ENCODE data around the gene NR6A1.

Gene NR6A1

DNA sequence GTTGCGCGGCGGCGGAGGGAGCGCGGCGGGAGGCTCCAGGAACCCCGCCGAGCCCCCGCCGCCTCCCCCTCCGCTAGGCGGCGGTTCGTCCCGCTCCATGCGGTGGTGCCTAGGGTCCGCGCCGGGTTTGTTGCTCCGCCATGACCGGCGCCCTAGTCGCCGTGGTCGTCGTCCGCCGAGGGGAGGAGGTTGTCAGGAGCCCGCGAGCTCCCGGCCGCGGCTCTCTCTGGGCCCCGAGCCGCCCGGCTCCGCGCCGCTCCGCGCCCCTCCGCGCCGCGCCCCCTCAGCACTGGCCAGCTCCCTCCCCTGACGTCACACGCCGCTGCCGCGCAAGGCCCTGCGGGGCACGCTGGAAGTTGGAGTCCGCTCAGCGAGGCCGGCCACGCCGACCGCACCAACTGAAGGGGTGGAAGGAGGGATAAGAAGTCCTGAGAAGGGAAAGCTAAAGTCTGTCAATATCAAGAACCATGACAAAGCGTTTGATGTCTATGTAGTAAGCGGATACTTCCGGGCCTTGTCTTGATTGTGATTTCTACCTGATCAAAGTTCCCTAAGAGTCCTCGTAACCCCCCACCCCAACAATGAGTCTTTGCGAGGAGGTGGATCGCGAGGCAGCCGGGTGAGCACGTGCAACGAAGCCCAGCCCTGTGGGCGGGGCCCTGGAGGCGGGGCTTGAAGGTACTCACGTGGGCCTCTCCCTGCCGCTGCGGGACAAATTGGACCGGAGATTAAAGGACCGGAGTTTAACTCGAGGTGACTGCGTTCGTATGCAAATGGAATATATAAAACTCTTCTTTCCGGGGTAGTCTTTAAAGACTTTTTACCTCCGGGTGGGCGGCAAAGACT is at the start of gene NR6A1:
TSS of gene NR6A1 (minus strand) at position 291 of the 846 bp plus-strand sequence.
- DNase-seq (ENCODE audit: low read depth) = peak; percentile 87

- no peak for DNase-seq (ENCODE audit: low read depth)
Measured at GRCh38 chr9:124818431-124819281, 47.5 kb upstream of the NR6A1 start.

- DNase-seq (ENCODE audit: low read depth) = no peak
Measured at GRCh38 chr9:124815601-124816000, 44.5 kb upstream of the NR6A1 start.

DNA sequence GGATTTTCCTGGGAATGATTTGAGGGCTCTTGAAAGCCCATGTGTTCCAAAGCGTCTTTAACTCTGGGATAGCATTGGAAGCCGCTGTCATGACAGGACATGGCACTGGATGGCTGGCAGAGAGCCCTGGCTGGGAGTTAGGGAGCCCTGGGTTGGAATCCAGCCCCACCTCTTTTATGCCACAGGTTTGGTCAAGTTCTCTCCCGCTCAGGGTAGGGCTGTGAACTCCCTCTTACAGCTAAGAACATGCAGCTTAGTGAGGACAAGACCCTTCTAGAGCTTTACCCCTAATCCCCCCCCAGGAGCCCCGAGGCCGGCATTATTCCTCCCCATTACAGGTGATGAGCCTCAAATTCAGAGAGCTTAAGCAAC is 43.0 kb upstream of the NR6A1 start:
- DNase-seq (ENCODE audit: low read depth) = no peak

- no peak for DNase-seq (ENCODE audit: low read depth)
Measured at GRCh38 chr9:124813501-124814163, 42.5 kb upstream of the NR6A1 start.

DNA sequence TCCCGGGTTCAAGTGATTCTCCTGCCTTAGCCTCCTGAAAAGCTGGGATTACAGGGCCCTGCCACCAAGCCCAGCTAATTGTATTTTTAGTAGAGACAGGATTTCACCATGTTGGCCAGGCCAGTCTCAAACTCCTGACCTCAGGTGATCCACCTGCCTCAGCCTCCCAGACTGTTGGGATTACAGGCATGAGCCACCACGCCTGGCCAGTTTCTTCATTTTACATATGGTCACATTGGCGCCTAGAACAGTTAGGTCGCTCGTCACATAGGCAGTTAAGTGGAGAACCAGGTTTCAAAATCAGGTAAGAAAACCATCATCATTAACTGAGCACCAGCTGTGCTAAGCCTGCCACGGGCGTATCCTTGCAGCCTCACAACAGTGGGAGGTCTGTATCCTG is 41.9 kb upstream of the NR6A1 start:
- no peak for DNase-seq (ENCODE audit: low read depth)

GRCh38 chr9:124812441-124812876 is 41.3 kb upstream of the NR6A1 start:
- no peak for DNase-seq (ENCODE audit: low read depth)

GRCh38 chr9:124810663-124811355 is 39.7 kb upstream of the NR6A1 start:
- no peak for DNase-seq (ENCODE audit: low read depth)

DNA sequence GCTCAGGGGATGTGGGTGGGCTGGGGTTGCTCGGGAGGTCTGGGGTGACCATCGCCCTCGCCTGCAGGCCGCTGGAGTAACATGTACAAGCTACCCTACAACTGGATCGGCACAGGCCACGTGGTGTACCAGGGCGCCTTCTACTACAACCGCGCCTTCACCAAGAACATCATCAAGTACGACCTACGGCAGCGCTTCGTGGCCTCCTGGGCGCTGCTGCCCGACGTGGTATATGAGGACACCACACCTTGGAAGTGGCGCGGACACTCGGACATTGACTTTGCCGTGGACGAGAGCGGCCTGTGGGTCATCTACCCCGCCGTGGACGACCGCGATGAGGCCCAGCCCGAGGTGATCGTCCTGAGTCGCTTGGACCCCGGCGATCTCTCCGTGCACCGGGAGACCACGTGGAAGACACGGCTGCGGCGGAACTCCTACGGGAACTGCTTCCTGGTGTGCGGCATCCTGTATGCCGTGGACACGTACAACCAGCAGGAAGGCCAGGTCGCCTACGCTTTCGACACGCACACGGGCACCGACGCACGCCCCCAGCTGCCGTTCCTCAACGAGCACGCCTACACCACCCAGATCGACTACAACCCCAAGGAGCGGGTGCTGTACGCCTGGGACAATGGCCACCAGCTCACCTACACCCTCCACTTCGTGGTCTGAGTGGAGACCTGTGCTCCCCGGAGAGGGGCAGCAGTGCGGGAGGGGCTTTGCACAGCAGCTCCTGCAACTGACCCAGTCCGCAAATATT is 38.8 kb upstream of the NR6A1 start:
- no peak for DNase-seq (ENCODE audit: low read depth)

- no peak for DNase-seq (ENCODE audit: low read depth)
Measured at GRCh38 chr9:124809211-124809610, 38.1 kb upstream of the NR6A1 start.

DNA sequence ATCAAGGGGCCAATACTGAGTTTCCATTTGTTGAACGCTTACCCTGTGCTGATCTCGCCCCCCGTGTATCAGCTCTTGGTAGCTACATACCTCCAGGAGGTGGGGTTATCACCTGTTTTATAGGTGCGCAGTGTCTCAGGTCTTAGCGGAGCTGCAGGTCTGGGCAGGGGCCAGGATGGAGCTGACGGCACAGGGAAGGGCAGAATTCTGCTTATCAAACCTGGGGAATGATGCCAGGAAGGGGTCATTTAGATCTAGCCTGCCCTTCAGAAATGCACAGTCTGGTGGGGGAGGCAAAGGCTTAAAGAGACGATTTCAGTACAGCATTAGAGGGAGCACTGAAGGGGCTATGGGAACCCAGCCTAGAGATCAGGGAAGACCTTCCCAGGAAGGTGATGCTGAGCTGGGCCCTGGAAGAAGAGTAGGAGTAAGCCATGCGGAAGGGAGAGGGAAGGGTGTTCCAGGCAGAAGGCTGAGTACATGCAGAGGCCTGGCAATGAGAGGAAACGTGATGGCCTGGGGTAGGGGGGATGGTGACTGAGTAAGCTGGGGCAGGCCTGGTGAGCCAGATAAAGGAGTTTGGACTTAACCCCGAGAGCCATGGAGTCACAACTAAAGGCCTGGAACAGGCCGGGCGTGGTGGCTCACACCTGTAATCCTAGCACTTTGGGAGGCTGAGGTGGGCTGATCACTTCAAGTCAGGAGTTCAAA is 37.3 kb upstream of the NR6A1 start:
- DNase-seq (ENCODE audit: low read depth) = no peak

DNA sequence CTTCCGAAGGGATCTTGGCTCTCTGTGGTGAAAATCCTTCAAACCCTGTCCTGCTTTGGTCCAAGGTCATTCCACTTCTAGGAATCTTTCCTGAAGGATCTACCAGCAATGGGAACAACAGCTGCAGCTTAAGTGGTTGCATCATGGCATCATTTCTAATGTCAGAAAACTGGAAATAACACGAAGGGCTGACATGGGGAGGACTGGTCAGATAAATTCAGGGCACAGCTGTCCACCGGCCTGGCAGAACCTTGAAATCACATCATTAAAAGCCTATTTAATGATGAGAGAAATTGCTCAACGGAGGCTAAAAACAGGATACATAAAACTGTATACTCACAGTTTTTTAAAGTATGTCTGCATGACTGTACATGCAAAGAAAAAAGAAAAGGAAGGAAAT is 34.1 kb upstream of the NR6A1 start:
- DNase-seq (ENCODE audit: low read depth) = no peak

GRCh38 chr9:124803911-124804310 is 32.8 kb upstream of the NR6A1 start:
- DNase-seq (ENCODE audit: low read depth) = no peak

DNA sequence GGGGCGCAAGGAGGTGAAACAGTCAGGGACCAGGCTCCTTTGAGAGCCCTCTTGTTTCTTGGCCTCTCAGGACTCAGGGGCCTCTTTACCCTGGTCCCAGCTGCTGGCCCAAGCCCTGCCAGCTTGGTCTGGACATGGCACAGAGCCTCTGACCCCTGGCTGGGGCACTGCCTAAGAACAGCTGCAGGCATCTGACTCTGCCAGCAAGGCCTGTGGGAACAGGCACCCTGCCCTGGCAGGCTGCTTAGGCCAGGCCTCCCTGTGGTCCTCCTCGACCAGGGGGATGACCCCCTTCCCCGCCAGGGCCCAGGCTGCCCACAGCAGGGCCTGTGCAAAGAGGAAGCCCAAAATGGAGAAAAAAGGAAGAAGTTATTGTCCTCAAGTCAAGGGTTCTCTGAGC is 31.3 kb upstream of the NR6A1 start:
- no peak for DNase-seq (ENCODE audit: low read depth)

DNA sequence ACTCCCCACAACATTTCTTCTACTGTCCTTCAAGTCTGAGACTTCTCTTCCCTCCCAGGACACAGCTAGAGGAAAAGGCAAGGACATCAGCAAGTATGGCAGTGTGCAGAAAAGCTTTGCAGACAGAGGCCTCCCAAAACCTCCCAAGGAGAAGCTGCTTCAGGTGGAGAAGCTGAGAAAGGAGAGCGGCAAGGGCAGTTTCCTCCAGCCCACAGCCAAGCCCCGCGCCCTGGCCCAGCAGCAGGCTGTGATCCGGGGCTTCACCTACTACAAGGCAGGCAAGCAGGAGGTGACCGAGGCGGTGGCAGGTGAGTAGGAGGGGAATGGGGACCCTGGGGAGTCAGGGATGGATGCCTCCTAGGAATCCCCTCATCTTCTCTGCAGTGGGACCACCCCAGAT is 30.2 kb upstream of the NR6A1 start:
- no peak for DNase-seq (ENCODE audit: low read depth)

- no peak for DNase-seq (ENCODE audit: low read depth)
Measured at GRCh38 chr9:124800306-124801259, 29.5 kb upstream of the NR6A1 start.

DNA sequence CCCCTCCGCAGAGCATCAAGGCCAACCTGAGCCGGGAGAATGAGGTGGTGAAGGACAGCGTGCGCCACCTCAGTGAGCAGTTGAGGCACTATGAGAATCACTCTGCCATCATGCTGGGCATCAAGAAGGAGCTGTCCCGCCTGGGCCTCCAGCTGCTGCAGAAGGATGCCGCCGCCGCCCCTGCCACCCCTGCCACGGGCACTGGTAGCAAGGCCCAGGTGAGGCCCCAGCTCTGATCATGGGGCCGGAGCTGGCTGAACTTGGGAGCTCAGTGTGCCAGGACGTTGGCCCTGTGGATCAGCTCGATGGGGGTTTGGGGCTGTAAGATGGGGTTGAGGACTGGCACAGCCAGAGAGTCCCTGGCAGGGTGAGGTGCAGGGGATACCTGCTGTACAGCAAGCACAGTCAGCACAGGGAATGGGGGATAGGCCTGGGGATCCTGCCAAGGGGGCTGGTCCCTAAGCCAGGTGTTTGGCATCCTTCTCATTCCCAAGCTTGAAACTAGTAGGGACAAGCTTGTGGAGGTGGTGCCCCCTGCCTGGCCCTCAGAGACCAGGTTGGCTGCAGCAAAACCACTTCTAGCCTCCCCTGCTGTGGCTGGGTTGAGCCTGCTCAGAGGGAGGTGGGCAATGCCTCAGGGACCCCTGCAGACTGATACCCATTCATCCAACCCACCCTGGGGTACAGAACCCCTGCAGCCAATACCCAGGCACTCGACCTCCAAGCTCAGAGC is 28.3 kb upstream of the NR6A1 start:
- no peak for DNase-seq (ENCODE audit: low read depth)

- no peak for DNase-seq (ENCODE audit: low read depth)
Measured at GRCh38 chr9:124797343-124798103, 26.4 kb upstream of the NR6A1 start.

Measured in stimulated activated CD8-positive, alpha-beta memory T cell treated with anti-CD3 and anti-CD28 coated beads, Interleukin-15, amount 100 ng/mL, for 24 hours (primary cell).